Trophoblast cell (in vitro differentiated cells and primary cell): ENCODE measurements around the gene AXIN2.
"Not testable (repeated sequence)": the region's sequence is repeated elsewhere in the genome, so short reads cannot be mapped to it uniquely, and the experiment has no call there.

Experiments
- DNase-seq, 2 donors: peaks; one replicate each; pipeline ENCODE4 v3.0.0-alpha.2; 2016
- H2AFZ ChIP-seq: 2 replicates; pipeline ENCODE4 v1.6.1; 2013; ENCODE audit warnings: low read length, moderate library complexity, mild to moderate bottlenecking; ENCODE audit not compliant: insufficient read depth, poor library complexity
- H2AK5ac ChIP-seq: 2 replicates; pipeline ENCODE4 v1.6.1; 2013; ENCODE audit warnings: mild to moderate bottlenecking, low read length
- H2BK120ac ChIP-seq: 2 replicates; pipeline ENCODE4 v1.6.1; 2013; ENCODE audit warnings: low read length, mild to moderate bottlenecking, moderate library complexity; ENCODE audit not compliant: insufficient read depth, poor library complexity
- H2BK12ac ChIP-seq: 2 replicates; pipeline ENCODE4 v1.6.1; 2013; ENCODE audit warnings: mild to moderate bottlenecking, low read length, moderate library complexity
- H2BK5ac ChIP-seq: 2 replicates; pipeline ENCODE4 v1.6.1; 2013; ENCODE audit warnings: low read length, low read depth, moderate library complexity, mild to moderate bottlenecking; ENCODE audit not compliant: poor library complexity
- H3K14ac ChIP-seq: 2 replicates; pipeline ENCODE4 v1.6.1; 2013; ENCODE audit warnings: mild to moderate bottlenecking, low read length
- H3K18ac ChIP-seq: 2 replicates; pipeline ENCODE4 v1.6.1; 2013; ENCODE audit warnings: mild to moderate bottlenecking, low read length
- H3K23ac ChIP-seq: 2 replicates; pipeline ENCODE4 v1.6.1; 2013; ENCODE audit warnings: low read length
- H3K27ac ChIP-seq: 2 replicates; pipeline ENCODE4 v1.5.1; 2013; ENCODE audit warnings: low read depth, mild to moderate bottlenecking, inconsistent platforms, low read length, moderate library complexity
- H3K27me3 ChIP-seq: 2 replicates; pipeline ENCODE4 v1.6.1; 2013; ENCODE audit warnings: inconsistent platforms, mild to moderate bottlenecking, low read length, moderate library complexity; ENCODE audit not compliant: insufficient read depth
- H3K36me3 ChIP-seq, 2 experiments: 1 replicate in 1 of 2; 2 replicates in 1 of 2; pipeline ENCODE4 v1.6.1; 2013; ENCODE audit warnings: low read length in 2 of 2, mild to moderate bottlenecking in 2 of 2, moderate library complexity in 1 of 2; ENCODE audit not compliant: insufficient read depth in 2 of 2, control insufficient read depth in 1 of 2
- H3K4ac ChIP-seq: 2 replicates; pipeline ENCODE4 v1.6.1; 2013; ENCODE audit warnings: low read depth, mild to moderate bottlenecking, low read length, moderate library complexity
- H3K4me1 ChIP-seq, 2 experiments: 1 replicate in 1 of 2; 2 replicates in 1 of 2; pipeline ENCODE4 v1.6.1; 2013; ENCODE audit warnings: low read length in 2 of 2, mild to moderate bottlenecking in 2 of 2, moderate library complexity in 1 of 2; ENCODE audit not compliant: insufficient read depth in 2 of 2, control insufficient read depth in 1 of 2
- H3K4me2 ChIP-seq: 2 replicates; pipeline ENCODE4 v1.6.1; 2013; ENCODE audit warnings: inconsistent platforms, mild to moderate bottlenecking, low read length, moderate library complexity
- H3K4me3 ChIP-seq: 2 replicates; pipeline ENCODE4 v1.5.1; 2013; ENCODE audit warnings: mild to moderate bottlenecking, low read depth, low read length, inconsistent platforms
- H3K79me1 ChIP-seq: one replicate; pipeline ENCODE4 v1.6.1; 2013; ENCODE audit warnings: low read length
- H3K79me2 ChIP-seq: 2 replicates; pipeline ENCODE4 v1.6.1; 2013; ENCODE audit warnings: low read length, mild to moderate bottlenecking; ENCODE audit not compliant: control insufficient read depth, insufficient read depth, poor library complexity
- H3K9ac ChIP-seq: 2 replicates; pipeline ENCODE4 v1.6.1; 2013; ENCODE audit warnings: mild to moderate bottlenecking, low read length
- H3K9me3 ChIP-seq: 2 replicates; pipeline ENCODE4 v1.6.1; 2013; ENCODE audit warnings: low read depth, mild to moderate bottlenecking, control low read depth, inconsistent platforms, low read length; ENCODE audit not compliant: insufficient read depth
- H4K12ac ChIP-seq: 2 replicates; pipeline ENCODE4 v1.6.1; 2013; ENCODE audit warnings: low read depth, mild to moderate bottlenecking, low read length, moderate library complexity
- H4K8ac ChIP-seq: 2 replicates; pipeline ENCODE4 v1.6.1; 2013; ENCODE audit warnings: low read depth, mild to moderate bottlenecking, low read length, moderate library complexity
- H4K91ac ChIP-seq: one replicate; pipeline ENCODE4 v1.6.1; 2013; ENCODE audit warnings: low read depth, mild to moderate bottlenecking, low read length, moderate library complexity
- WGBS: extraction: QIAGEN DNeasy Blood & Tissue Kit; methylation state at CpG from one replicate; pipeline ENCODE4 v1.1.7; 2013; ENCODE audit warnings: missing lambda C conversion rate; ENCODE audit not compliant: insufficient read length, insufficient coverage; ENCODE audit errors: extremely low coverage; 5-methylcytosine and 5-hydroxymethylcytosine counted together

Gene AXIN2

GRCh38 chr17:65487161-65487560 lies 74.3 kb downstream of the AXIN2 start:
- H3K4me3 ChIP-seq, result no peak overlapping the region
- no peak overlapping the region for H2BK120ac ChIP-seq
- H3K18ac ChIP-seq, result no peak overlapping the region
- H3K27me3 ChIP-seq, result no peaks in the 10 kb centered on the region
- H2AFZ ChIP-seq, result no peak overlapping the region
- no peak overlapping the region for H3K4me2 ChIP-seq
- H3K9me3 ChIP-seq, result peaks cover 1% of the 10 kb centered on the region
- H2BK12ac ChIP-seq, result no peak overlapping the region
- H4K12ac ChIP-seq, result no peak overlapping the region
- no peak overlapping the region for H3K23ac ChIP-seq
- whole genome bisulfite sequencing, result no CpG with 5 or more reads among the region's 7 CpGs
- no peak overlapping the region for H3K9ac ChIP-seq
- DNase-seq, result no peak
- H3K36me3 ChIP-seq, result no peaks in the 10 kb centered on the region
- H3K27ac ChIP-seq, result no peak overlapping the region
- H3K14ac ChIP-seq, result no peak overlapping the region
- no peak overlapping the region for H4K8ac ChIP-seq
- H4K91ac ChIP-seq, result no peak overlapping the region
- H2BK5ac ChIP-seq, result no peak overlapping the region
- H3K79me1 ChIP-seq, result no peaks in the 10 kb centered on the region
- no peaks in the 10 kb centered on the region for H3K79me2 ChIP-seq
- H3K4me1 ChIP-seq, result peaks cover 0 to 4% of the 10 kb centered on the region in 2 experiments
- H3K4ac ChIP-seq, result no peak overlapping the region
- H2AK5ac ChIP-seq, result no peak overlapping the region

DNA sequence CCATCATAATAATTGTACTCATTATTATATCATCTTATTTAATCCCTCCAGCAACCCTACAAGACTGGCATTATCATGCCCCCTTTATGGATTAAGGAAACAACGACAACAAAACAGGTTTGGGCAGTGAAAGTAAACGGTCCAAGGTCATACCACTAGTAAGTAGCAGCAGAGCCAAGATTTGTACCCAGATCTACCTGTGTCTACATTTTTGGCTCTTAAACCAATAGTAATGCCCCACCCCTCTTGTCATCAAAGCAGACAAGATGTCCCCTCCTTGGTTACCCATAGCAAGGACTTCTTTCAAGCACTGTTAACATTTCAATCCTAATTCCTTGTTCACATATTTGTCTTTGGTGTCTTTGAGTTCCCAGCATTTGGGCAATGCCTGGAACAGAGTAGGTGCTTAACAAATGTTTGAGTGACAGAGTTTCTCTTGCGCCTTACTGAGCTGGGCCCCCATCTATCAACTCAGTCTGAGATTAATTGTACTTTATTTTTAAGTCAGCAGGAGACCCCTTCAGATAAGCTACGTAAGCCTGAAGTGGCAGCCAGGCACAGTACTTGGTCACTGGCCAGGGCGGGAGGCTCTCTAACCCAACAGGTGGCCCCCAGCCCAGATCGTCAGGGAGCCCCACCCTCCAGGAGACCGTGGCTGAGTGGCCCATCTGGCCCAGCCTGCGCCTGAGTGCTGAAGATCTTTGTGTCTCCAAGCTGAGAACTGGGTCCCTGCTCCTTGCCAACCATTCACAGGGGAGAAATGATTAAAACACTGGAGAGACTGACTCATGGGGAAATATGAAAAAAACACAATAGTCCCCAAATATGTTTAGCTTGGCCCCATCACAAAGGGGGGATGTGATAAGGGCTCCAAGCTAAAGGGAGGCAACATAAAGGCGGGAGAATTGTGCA lies 75.8 kb downstream of the AXIN2 start:
- H3K9ac ChIP-seq, result no peak overlapping the region
- H3K4ac ChIP-seq, result no peak overlapping the region
- H3K79me1 ChIP-seq, result no peaks in the 10 kb centered on the region
- no peak overlapping the region for H2AK5ac ChIP-seq
- H3K4me2 ChIP-seq, result no peak overlapping the region
- H3K4me1 ChIP-seq, result peaks cover 2 to 4% of the 10 kb centered on the region in 2 experiments
- H3K9me3 ChIP-seq, result peaks cover 1% of the 10 kb centered on the region
- no peaks in the 10 kb centered on the region for H3K36me3 ChIP-seq
- no peaks in the 10 kb centered on the region for H3K79me2 ChIP-seq
- no peak overlapping the region for H3K27ac ChIP-seq
- no peak for DNase-seq
- no peak overlapping the region for H3K14ac ChIP-seq
- no peak overlapping the region for H4K8ac ChIP-seq
- no CpG with 5 or more reads among the region's 9 CpGs for WGBS
- no peak overlapping the region for H2AFZ ChIP-seq
- no peaks in the 10 kb centered on the region for H3K27me3 ChIP-seq
- H2BK12ac ChIP-seq, result no peak overlapping the region
- H2BK5ac ChIP-seq, result no peak overlapping the region
- no peak overlapping the region for H3K18ac ChIP-seq
- no peak overlapping the region for H3K23ac ChIP-seq
- no peak overlapping the region for H3K4me3 ChIP-seq
- no peak overlapping the region for H2BK120ac ChIP-seq
- no peak overlapping the region for H4K12ac ChIP-seq
- H4K91ac ChIP-seq, result no peak overlapping the region

DNA sequence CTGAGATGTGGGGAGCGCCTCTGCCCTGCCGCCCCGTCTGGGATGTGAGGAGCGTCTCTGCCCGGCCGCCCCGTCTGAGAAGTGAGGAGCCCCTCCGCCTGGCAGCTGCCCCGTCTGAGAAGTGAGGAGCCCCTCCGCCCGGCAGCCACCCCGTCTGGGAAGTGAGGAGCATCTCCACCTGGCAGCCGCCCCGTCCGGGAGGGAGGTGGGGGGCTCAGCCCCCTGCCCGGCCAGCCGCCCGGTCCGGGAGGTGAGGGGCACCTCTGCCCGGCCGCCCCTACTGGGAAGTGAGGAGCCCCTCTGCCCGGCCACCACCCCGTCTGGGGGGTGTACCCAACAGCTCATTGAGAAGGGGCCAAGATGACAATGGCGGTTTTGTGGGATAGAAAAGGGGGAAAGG lies 77.0 kb downstream of the AXIN2 start:
- not testable (repeated sequence) for H4K8ac ChIP-seq, H3K27ac ChIP-seq, H3K79me1 ChIP-seq, H3K18ac ChIP-seq, H3K14ac ChIP-seq, H3K27me3 ChIP-seq, H2AK5ac ChIP-seq, H3K4ac ChIP-seq, H2BK5ac ChIP-seq, H3K9me3 ChIP-seq, DNase-seq, H3K79me2 ChIP-seq, H4K12ac ChIP-seq, H2BK12ac ChIP-seq, H3K4me2 ChIP-seq, H3K4me3 ChIP-seq, H2BK120ac ChIP-seq, H3K4me1 ChIP-seq, H4K91ac ChIP-seq, H2AFZ ChIP-seq, H3K23ac ChIP-seq, H3K36me3 ChIP-seq, H3K9ac ChIP-seq
- no CpG with 5 or more reads among the region's 24 CpGs for WGBS

GRCh38 chr17:65483438-65483837 lies 78.0 kb downstream of the AXIN2 start:
- Histone ChIP-seq H3K79me2 (no peaks in the 10 kb centered on the region), H3K36me3 (no peaks in the 10 kb centered on the region), H2AFZ (no peak overlapping the region), H2BK12ac (no peak overlapping the region), H4K12ac (no peak overlapping the region), H2BK5ac (no peak overlapping the region), H2BK120ac (no peak overlapping the region), H3K18ac (no peak overlapping the region), H3K23ac (no peak overlapping the region), H3K27me3 (no peaks in the 10 kb centered on the region), H3K9me3 (peaks cover 1% of the 10 kb centered on the region), H3K14ac (no peak overlapping the region), H4K8ac (no peak overlapping the region), H3K9ac (no peak overlapping the region), H3K4ac (no peak overlapping the region), H3K79me1 (no peaks in the 10 kb centered on the region), H2AK5ac (no peak overlapping the region), H3K27ac (no peak overlapping the region), H3K4me2 (no peak overlapping the region), H4K91ac (no peak overlapping the region), H3K4me3 (no peak overlapping the region), H3K4me1 (peaks cover 2 to 4% of the 10 kb centered on the region in 2 experiments)
- no CpG with 5 or more reads among the region's 10 CpGs for WGBS
- DNase-seq, result peak in 1 of 2 donors; percentile 41
